Measurements from ENCODE around the gene GRAMD1B.

GRAMD1B gene

GRCh38 chr11:123607781-123608180 is 177.7 kb downstream of the GRAMD1B start:
- Histone ChIP-seq H3K27ac (replicated peaks) (no peak overlapping the region), H3K4me3 (replicated peaks; ENCODE audit: insufficient read depth, low read length) (no peak overlapping the region), H3K27me3 (ENCODE audit: insufficient read depth, poor library complexity, severe bottlenecking) (no peaks in the 10 kb centered on the region)
- TF ChIP-seq GABPA (IDR thresholded peaks at IDR 0.05; ENCODE audit: low read depth) (no peak), SPI1 (IDR thresholded peaks at IDR 0.05; ENCODE audit: borderline replicate concordance, low read depth) (no peak), CTCF (IDR thresholded peaks at IDR 0.05; ENCODE audit: insufficient read depth, low read length) (no peak)
- DNase-seq (ENCODE audit: low read depth in 1 of 2, low spot score in 1 of 2) = no peak

DNA sequence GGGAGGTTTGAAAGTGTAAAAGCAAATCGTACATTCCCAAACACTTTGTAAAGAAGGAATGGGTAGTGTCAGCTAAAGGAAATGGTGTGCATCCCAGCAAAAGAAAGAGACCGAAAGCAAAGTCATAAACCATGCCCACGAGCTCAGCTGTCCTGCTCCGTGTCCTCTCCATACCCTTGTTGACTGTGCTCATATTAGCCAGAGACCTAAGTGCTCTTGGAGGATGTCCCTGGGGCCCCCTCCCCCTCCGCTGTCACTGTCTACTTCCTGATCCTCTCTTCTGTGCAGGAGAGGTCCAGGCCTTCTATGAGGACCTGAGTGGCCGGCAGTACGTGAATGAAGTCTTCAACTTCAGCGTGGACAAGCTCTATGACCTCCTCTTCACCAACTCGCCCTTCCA is 178.3 kb downstream of the GRAMD1B start:
- DNase-seq (ENCODE audit: low read depth in 1 of 2, low spot score in 1 of 2) = no peak
- no peak overlapping the region for H3K27ac ChIP-seq (replicated peaks)
- TF ChIP-seq GABPA (IDR thresholded peaks at IDR 0.05; ENCODE audit: low read depth) (no peak), CTCF (IDR thresholded peaks at IDR 0.05; ENCODE audit: insufficient read depth, low read length) (no peak), REST (IDR thresholded peaks at IDR 0.05; ENCODE audit: insufficient replicate concordance, low read depth) (no peak), POLR2AphosphoS5 (IDR thresholded peaks at IDR 0.05; ENCODE audit: low read depth) (no peak), SPI1 (IDR thresholded peaks at IDR 0.05; ENCODE audit: borderline replicate concordance, low read depth) (no peak)
- no peaks in the 10 kb centered on the region for H3K27me3 ChIP-seq (ENCODE audit: insufficient read depth, poor library complexity, severe bottlenecking)
- no peak overlapping the region for H3K4me3 ChIP-seq (replicated peaks; ENCODE audit: insufficient read depth, low read length)

DNA sequence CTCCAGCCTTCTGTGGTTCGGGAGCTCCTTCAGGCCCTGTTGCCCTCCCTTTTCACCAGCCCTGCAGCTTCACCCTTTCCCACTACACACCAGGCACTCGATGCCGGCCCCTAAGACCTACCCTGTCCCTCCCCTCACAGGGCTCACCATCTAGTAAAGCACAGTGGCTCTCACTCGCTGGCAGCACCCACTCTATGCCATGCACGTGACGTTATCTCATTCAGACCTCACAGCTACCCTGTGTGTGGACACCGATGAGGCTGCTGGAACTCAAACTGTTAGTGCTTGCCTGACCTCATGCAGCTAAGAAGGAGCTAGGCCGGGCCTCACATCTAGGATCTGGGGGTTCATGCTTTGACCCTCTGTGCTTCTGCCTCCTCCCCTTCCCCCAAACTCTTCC is 178.9 kb downstream of the GRAMD1B start:
- H3K27ac ChIP-seq (replicated peaks) = no peak overlapping the region

More for the DNA sequence above, 178.9 kb downstream of the GRAMD1B start:
- no peak for DNase-seq (ENCODE audit: low read depth in 1 of 2, low spot score in 1 of 2)
- no peak overlapping the region for H3K4me3 ChIP-seq (replicated peaks; ENCODE audit: insufficient read depth, low read length)
- no peaks in the 10 kb centered on the region for H3K27me3 ChIP-seq (ENCODE audit: insufficient read depth, poor library complexity, severe bottlenecking)
- TF ChIP-seq CTCF (IDR thresholded peaks at IDR 0.05; ENCODE audit: insufficient read depth, low read length) = no peak
- TF ChIP-seq GABPA (IDR thresholded peaks at IDR 0.05; ENCODE audit: low read depth) = no peak
- TF ChIP-seq REST (IDR thresholded peaks at IDR 0.05; ENCODE audit: insufficient replicate concordance, low read depth) = no peak
- no peak for TF ChIP-seq SPI1 (IDR thresholded peaks at IDR 0.05; ENCODE audit: borderline replicate concordance, low read depth)
